ENCODE measurements around the gene SRD5A1.

- TF ChIP-seq CTCF (IDR thresholded peaks at IDR 0.05) (no peak), POLR2A (IDR thresholded peaks at IDR 0.05) (no peak), EP300 (IDR thresholded peaks at IDR 0.05) (no peak)
Measured at GRCh38 chr5:6714226-6715041, 81.2 kb downstream of the SRD5A1 start.
